Panc1 (cell line): ENCODE results near the gene TMEM179B. TPM values are rescaled to one million over a fixed set of nuclear protein-coding genes. Genes with fewer than 3 reads are reported as not detected.

Source experiments
- ATAC-seq: fragments of 200-7000 bp; cut with Tn5 transposase; 2 replicates; pipeline ENCODE4 v1.9.1; 2020; ENCODE audit warnings: mild to moderate bottlenecking, moderate library complexity
- BruUV-seq: library from RNA; stranded (reverse); fragments of 400-500 nt; replicated peaks from 2 replicates; lab custom pipeline; 2021; lab: Mats Ljungman, UMichigan
- CTCF ChIA-PET: fragments of 300-600 bp; sonication (Branson Sonifier 250); formaldehyde crosslinking; loops from one replicate; lab custom pipeline; 2022; ENCODE audit warnings: antibody characterized with exemption; lab: Charles Lee
- POLR2A ChIA-PET: fragments of 300-600 bp; sonication (Branson Sonifier 250); formaldehyde crosslinking; loops from one replicate; lab custom pipeline; 2022; ENCODE audit warnings: antibody characterized with exemption; lab: Charles Lee
- DNase-seq: peaks from one replicate; pipeline ENCODE4 v3.0.0-alpha.2; 2010; ENCODE audit warnings: low read depth, low spot score
- H3K27ac ChIP-seq: 2 replicates; pipeline ENCODE4 v1.5.1; 2011; ENCODE audit warnings: mild to moderate bottlenecking, low read length, inconsistent platforms
- H3K27me3 ChIP-seq: fragments of 200-500 bp; sonication (Bioruptor generic); 2 replicates; pipeline ENCODE4 v1.6.0; 2014; ENCODE audit warnings: low read length, inconsistent platforms; ENCODE audit not compliant: control insufficient read depth, insufficient read depth
- H3K36me3 ChIP-seq: fragments of 200-500 bp; sonication (Bioruptor generic); 2 replicates; pipeline ENCODE4 v1.5.1; 2014; ENCODE audit warnings: inconsistent platforms, mild to moderate bottlenecking, low read length, moderate library complexity; ENCODE audit not compliant: control insufficient read depth, insufficient read depth
- H3K4me1 ChIP-seq: 2 replicates; pipeline ENCODE4 v1.5.1; 2011; ENCODE audit warnings: inconsistent platforms, mild to moderate bottlenecking, low read length, moderate library complexity; ENCODE audit not compliant: control insufficient read depth, insufficient read depth
- H3K4me3 ChIP-seq, 2 experiments: 2 replicates each; pipeline ENCODE4 v1.5.1; 2011 to 2012; ENCODE audit warnings: low read depth in 2 of 2, low read length in 2 of 2, mild to moderate bottlenecking in 2 of 2, inconsistent platforms in 1 of 2, moderate library complexity in 1 of 2
- H3K9me3 ChIP-seq: fragments of 200-500 bp; sonication (Bioruptor generic); 2 replicates; pipeline ENCODE4 v1.5.1; 2014; ENCODE audit warnings: low read depth, mild to moderate bottlenecking, inconsistent platforms, low read length, moderate library complexity; ENCODE audit not compliant: control insufficient read depth, insufficient read depth
- CTCF ChIP-seq: fragments of 450-650 bp; IDR thresholded peaks from 2 replicates; pipeline ENCODE4 v1.5.1; 2017; ENCODE audit warnings: mild to moderate bottlenecking
- POLR2AphosphoS5 ChIP-seq: IDR thresholded peaks from 2 replicates; pipeline ENCODE4 v1.6.1; 2012; ENCODE audit warnings: mild to moderate bottlenecking, low read depth, low read length, moderate library complexity
- REST ChIP-seq, 2 experiments: IDR thresholded peaks; 2 replicates each; pipeline ENCODE4 v1.6.1; 2011 to 2012; ENCODE audit warnings: low read depth in 2 of 2, control low read depth in 1 of 2, low read length in 1 of 2, mild to moderate bottlenecking in 1 of 2, moderate library complexity in 1 of 2; ENCODE audit not compliant: insufficient read depth in 1 of 2
- SIN3A ChIP-seq: IDR thresholded peaks from 2 replicates; pipeline ENCODE4 v1.6.1; 2012; ENCODE audit warnings: low read depth, mild to moderate bottlenecking, low read length, moderate library complexity, borderline replicate concordance; ENCODE audit not compliant: insufficient read depth
- TCF7L2 ChIP-seq: IDR thresholded peaks from 2 replicates; pipeline ENCODE4 v1.6.1; 2011; ENCODE audit warnings: mild to moderate bottlenecking, low read depth, low read length, inconsistent platforms
- in situ Hi-C: cut with HindIII; loops from 2 replicates; pipeline ENCODE4 v1.10.0; 2016; ENCODE audit warnings: low sequenced_read_pairs, low pct_unique_long_range_greater_than_20kb
- intact Hi-C: fragments of 100-400 bp; cut with micrococcal nuclease; formaldehyde crosslinking; loops from one replicate; pipeline ENCODE4 v1.10.0; 2022; ENCODE audit not compliant: unreplicated experiment
- total RNA-seq: library from RNA; stranded (reverse); gene quantifications from one replicate; pipeline ENCODE4 v1.2.1, GENCODE V29; 2021; ENCODE audit not compliant: unreplicated experiment

TMEM179B gene
- total RNA-seq, 1 experiment from 2014 or later, result 50.9 TPM

GRCh38 chr11:62770778-62771143 lies 16.4 kb upstream of the TMEM179B start:
- Histone ChIP-seq H3K4me1 (peaks cover 8% of the 10 kb centered on the region), H3K27ac (peak overlapping the region; percentile 95), H3K4me3 (peak overlapping the region; percentile 72 to 73), H3K36me3 (peaks cover 4% of the 10 kb centered on the region), H3K9me3 (no peaks in the 10 kb centered on the region), H3K27me3 (no peaks in the 10 kb centered on the region)
- CTCF ChIA-PET, result interaction anchor here (0.9 to 1.5 kb wide), 3 partner anchors 16 to 43 kb away, joined by 4 to 6 read pairs (median 4); partner anchors contain the start of genes HNRNPUL2 and ZBTB3
- ATAC-seq (peak; percentile 37), DNase-seq (no peak)
- in situ Hi-C loops (no loop called here), intact Hi-C loops (no loop called here)
- POLR2A ChIA-PET, result interaction anchor here (0.6 kb wide), 1 partner anchor 43 kb away, joined by 4 read pairs; no protein-coding TSS in a partner anchor
- BruUV-seq, result no TSS peak
- TF ChIP-seq SIN3A (no peak), REST (IDR thresholded peaks at IDR 0.05; ENCODE audit: insufficient read depth in 1 of 2, low read depth in 2 of 2, low read length in 1 of 2) (no peak), CTCF (no peak), TCF7L2 (no peak), POLR2AphosphoS5 (no peak)

GRCh38 chr11:62771144-62772021 lies 15.8 kb upstream of the TMEM179B start, which contains the start of gene TAF6L:
TAF6L (plus strand) TSS chr11:62771396; CDS start chr11:62775784, 4,388 bp downstream.
- H3K9me3 ChIP-seq, result no peaks in the 10 kb centered on the region
- TSS peak; percentile 57 for BruUV-seq
- TF ChIP-seq REST (IDR thresholded peaks at IDR 0.05; ENCODE audit: insufficient read depth in 1 of 2, low read depth in 2 of 2, low read length in 1 of 2) (no peak), POLR2AphosphoS5 (peak; percentile 84), SIN3A (peak; percentile 89; the same call in 1 of the 2 replicates), CTCF (no peak), TCF7L2 (no peak)
- peaks cover 3% of the 10 kb centered on the region for H3K36me3 ChIP-seq
- ATAC-seq (peak; percentile 97), DNase-seq (peak; percentile 78)
- H3K27ac ChIP-seq, result peak within 1 kb of the TSS; percentile 95
- in situ Hi-C loops, result no loop called here
- peaks cover 8% of the 10 kb centered on the region for H3K4me1 ChIP-seq
- CTCF ChIA-PET, result interaction anchor here (0.9 to 1.5 kb wide), 3 partner anchors 15 to 44 kb away, joined by 4 to 6 read pairs (median 4); partner anchors contain the start of genes HNRNPUL2 and ZBTB3
- no peaks in the 10 kb centered on the region for H3K27me3 ChIP-seq
- POLR2A ChIA-PET, result interaction anchor here (0.6 kb wide), 2 partner anchors 44 to 101 kb away, joined by 3 to 4 read pairs; no protein-coding TSS in a partner anchor
- intact Hi-C loops, result no loop called here
- peak within 1 kb of the TSS; percentile 72 to 73 for H3K4me3 ChIP-seq
